ENCODE measurements around the gene ALPG. TPM values are rescaled to one million over a fixed set of nuclear protein-coding genes. Genes with fewer than 3 reads are reported as not detected.
"Not testable (repeated sequence)": the region's sequence is repeated elsewhere in the genome, so short reads cannot be mapped to it uniquely, and the experiment has no call there.

The ALPG gene
- polyA plus RNA-seq, 1 donor: not detected

GRCh38 chr2:232435805-232436204 lies 29.2 kb downstream of the ALPG start:
- no peaks in the 10 kb centered on the region for H3K27me3 ChIP-seq (ENCODE audit: control insufficient read depth, insufficient read depth, low read length)
- no peak overlapping the region for H3K27ac ChIP-seq (ENCODE audit: low read length)
- H3K4me1 ChIP-seq (ENCODE audit: control insufficient read depth, insufficient read depth, low read length): peaks cover 4% of the 10 kb centered on the region
- 70% methylated on average over 2 of the region's 7 CpGs for WGBS (ENCODE audit: insufficient coverage, low lambda C conversion rate)
- no peak for DNase-seq
- no peaks in the 10 kb centered on the region for H3K36me3 ChIP-seq (ENCODE audit: control insufficient read depth, insufficient read depth, low read length)
- H3K9me3 ChIP-seq (ENCODE audit: control insufficient read depth, low read depth, low read length): no peaks in the 10 kb centered on the region
- H3K4me3 ChIP-seq (ENCODE audit: low read length): no peak overlapping the region

- Histone ChIP-seq H3K27ac (ENCODE audit: low read length) (no peak overlapping the region), H3K4me3 (ENCODE audit: low read length) (no peak overlapping the region), H3K36me3 (ENCODE audit: control insufficient read depth, insufficient read depth, low read length) (no peaks in the 10 kb centered on the region), H3K9me3 (ENCODE audit: control insufficient read depth, low read depth, low read length) (no peaks in the 10 kb centered on the region), H3K4me1 (ENCODE audit: control insufficient read depth, insufficient read depth, low read length) (peaks cover 4% of the 10 kb centered on the region), H3K27me3 (ENCODE audit: control insufficient read depth, insufficient read depth, low read length) (no peaks in the 10 kb centered on the region)
- WGBS (ENCODE audit: insufficient coverage, low lambda C conversion rate): 100% methylated on average over 1 of the region's 15 CpGs
- no peak for DNase-seq
Observed at GRCh38 chr2:232436381-232437194, 29.9 kb downstream of the ALPG start.

- Histone ChIP-seq H3K27ac (ENCODE audit: low read length) (no peak overlapping the region), H3K9me3 (ENCODE audit: control insufficient read depth, low read depth, low read length) (no peaks in the 10 kb centered on the region), H3K36me3 (ENCODE audit: control insufficient read depth, insufficient read depth, low read length) (no peaks in the 10 kb centered on the region), H3K27me3 (ENCODE audit: control insufficient read depth, insufficient read depth, low read length) (no peaks in the 10 kb centered on the region), H3K4me3 (ENCODE audit: low read length) (no peak overlapping the region), H3K4me1 (ENCODE audit: control insufficient read depth, insufficient read depth, low read length) (peaks cover 4% of the 10 kb centered on the region)
- WGBS (ENCODE audit: insufficient coverage, low lambda C conversion rate): no CpG with 5 or more reads among the region's 12 CpGs
- DNase-seq: no peak
Observed at GRCh38 chr2:232437195-232437571, 30.5 kb downstream of the ALPG start.

GRCh38 chr2:232438091-232438490 lies 31.4 kb downstream of the ALPG start:
- Histone ChIP-seq H3K27ac (ENCODE audit: low read length) (no peak overlapping the region), H3K4me3 (ENCODE audit: low read length) (no peak overlapping the region), H3K27me3 (ENCODE audit: control insufficient read depth, insufficient read depth, low read length) (no peaks in the 10 kb centered on the region), H3K36me3 (ENCODE audit: control insufficient read depth, insufficient read depth, low read length) (no peaks in the 10 kb centered on the region), H3K9me3 (ENCODE audit: control insufficient read depth, low read depth, low read length) (no peaks in the 10 kb centered on the region), H3K4me1 (ENCODE audit: control insufficient read depth, insufficient read depth, low read length) (peaks cover 4% of the 10 kb centered on the region)
- no CpG with 5 or more reads among the region's 12 CpGs for WGBS (ENCODE audit: insufficient coverage, low lambda C conversion rate)
- DNase-seq: no peak

GRCh38 chr2:232438951-232439757 lies 32.5 kb downstream of the ALPG start:
- no peak overlapping the region for H3K4me3 ChIP-seq (ENCODE audit: low read length)
- no CpG with 5 or more reads among the region's 22 CpGs for WGBS (ENCODE audit: insufficient coverage, low lambda C conversion rate)
- no peaks in the 10 kb centered on the region for H3K9me3 ChIP-seq (ENCODE audit: control insufficient read depth, low read depth, low read length)
- DNase-seq: no peak
- H3K4me1 ChIP-seq (ENCODE audit: control insufficient read depth, insufficient read depth, low read length): peaks cover 4% of the 10 kb centered on the region
- no peaks in the 10 kb centered on the region for H3K36me3 ChIP-seq (ENCODE audit: control insufficient read depth, insufficient read depth, low read length)
- no peaks in the 10 kb centered on the region for H3K27me3 ChIP-seq (ENCODE audit: control insufficient read depth, insufficient read depth, low read length)
- H3K27ac ChIP-seq (ENCODE audit: low read length): no peak overlapping the region

GRCh38 chr2:232439758-232440135 lies 33.1 kb downstream of the ALPG start:
- Histone ChIP-seq H3K27me3 (ENCODE audit: control insufficient read depth, insufficient read depth, low read length) (no peaks in the 10 kb centered on the region), H3K4me1 (ENCODE audit: control insufficient read depth, insufficient read depth, low read length) (peaks cover 4% of the 10 kb centered on the region), H3K27ac (ENCODE audit: low read length) (no peak overlapping the region), H3K9me3 (ENCODE audit: control insufficient read depth, low read depth, low read length) (no peaks in the 10 kb centered on the region), H3K4me3 (ENCODE audit: low read length) (no peak overlapping the region), H3K36me3 (ENCODE audit: control insufficient read depth, insufficient read depth, low read length) (no peaks in the 10 kb centered on the region)
- no CpG with 5 or more reads among the region's 5 CpGs for WGBS (ENCODE audit: insufficient coverage, low lambda C conversion rate)
- no peak for DNase-seq

- not testable (repeated sequence) for H3K27ac ChIP-seq (ENCODE audit: low read length); H3K4me3 ChIP-seq (ENCODE audit: low read length); H3K27me3 ChIP-seq (ENCODE audit: control insufficient read depth, insufficient read depth, low read length); H3K9me3 ChIP-seq (ENCODE audit: control insufficient read depth, low read depth, low read length); H3K4me1 ChIP-seq (ENCODE audit: control insufficient read depth, insufficient read depth, low read length); H3K36me3 ChIP-seq (ENCODE audit: control insufficient read depth, insufficient read depth, low read length)
- peak; percentile 59 to 61 for DNase-seq
- no CpG with 5 or more reads among the region's 16 CpGs for WGBS (ENCODE audit: insufficient coverage, low lambda C conversion rate)
Observed at GRCh38 chr2:232440220-232441018, 33.8 kb downstream of the ALPG start.

- peaks cover 4% of the 10 kb centered on the region for H3K4me1 ChIP-seq (ENCODE audit: control insufficient read depth, insufficient read depth, low read length)
- no peak overlapping the region for H3K4me3 ChIP-seq (ENCODE audit: low read length)
- no peaks in the 10 kb centered on the region for H3K36me3 ChIP-seq (ENCODE audit: control insufficient read depth, insufficient read depth, low read length)
- H3K27me3 ChIP-seq (ENCODE audit: control insufficient read depth, insufficient read depth, low read length): no peaks in the 10 kb centered on the region
- no peaks in the 10 kb centered on the region for H3K9me3 ChIP-seq (ENCODE audit: control insufficient read depth, low read depth, low read length)
- H3K27ac ChIP-seq (ENCODE audit: low read length): no peak overlapping the region
- WGBS (ENCODE audit: insufficient coverage, low lambda C conversion rate): no CpG with 5 or more reads among the region's 12 CpGs
- DNase-seq: no peak
Observed at GRCh38 chr2:232441147-232441651, 34.6 kb downstream of the ALPG start.

- not testable (repeated sequence) for H3K27me3 ChIP-seq (ENCODE audit: control insufficient read depth, insufficient read depth, low read length); H3K4me3 ChIP-seq (ENCODE audit: low read length); H3K36me3 ChIP-seq (ENCODE audit: control insufficient read depth, insufficient read depth, low read length); H3K27ac ChIP-seq (ENCODE audit: low read length); DNase-seq; H3K9me3 ChIP-seq (ENCODE audit: control insufficient read depth, low read depth, low read length)
- H3K4me1 ChIP-seq (ENCODE audit: control insufficient read depth, insufficient read depth, low read length): peaks cover 11% of the 10 kb centered on the region
- WGBS (ENCODE audit: insufficient coverage, low lambda C conversion rate): no CpG with 5 or more reads among the region's 10 CpGs
Observed at GRCh38 chr2:232441922-232442321, 35.3 kb downstream of the ALPG start.

GRCh38 chr2:232442431-232442830 lies 35.8 kb downstream of the ALPG start:
- not testable (repeated sequence) for H3K27me3 ChIP-seq (ENCODE audit: control insufficient read depth, insufficient read depth, low read length); H3K4me3 ChIP-seq (ENCODE audit: low read length); DNase-seq; H3K36me3 ChIP-seq (ENCODE audit: control insufficient read depth, insufficient read depth, low read length); H3K27ac ChIP-seq (ENCODE audit: low read length); H3K9me3 ChIP-seq (ENCODE audit: control insufficient read depth, low read depth, low read length)
- peaks cover 16% of the 10 kb centered on the region for H3K4me1 ChIP-seq (ENCODE audit: control insufficient read depth, insufficient read depth, low read length)
- no CpG with 5 or more reads among the region's 13 CpGs for WGBS (ENCODE audit: insufficient coverage, low lambda C conversion rate)

Data from large intestine (tissue), 3 donors.